ENCODE results near the gene NIPSNAP3A. TPM values are rescaled to one million over a fixed set of nuclear protein-coding genes. Genes with fewer than 3 reads are reported as not detected.

NIPSNAP3A gene
- total and polyA plus RNA-seq, 8 donors: 24.9 to 49.9 (median 45.4) TPM

DNA sequence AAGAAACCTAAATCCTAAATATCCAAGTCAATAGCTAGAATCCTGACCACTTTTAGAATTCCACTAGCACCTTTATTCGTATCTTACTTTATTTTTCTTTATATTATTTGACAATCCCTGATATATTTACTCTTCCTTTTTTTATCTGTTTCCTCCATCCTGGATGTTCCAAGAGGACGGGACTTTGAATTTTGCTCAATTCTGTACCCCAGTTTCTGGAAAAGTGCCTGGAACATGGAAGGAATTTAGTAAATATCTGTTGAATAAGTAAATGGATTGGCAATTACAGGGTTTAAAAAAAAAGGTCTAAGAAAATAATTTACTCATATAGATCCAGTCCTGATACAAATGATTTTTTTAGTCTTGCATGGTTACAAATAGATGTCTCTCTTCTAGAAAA lies 1.2 kb upstream of the NIPSNAP3A start:
- H3K9me3 ChIP-seq: no peaks in the 10 kb centered on the region
- peaks cover 5 to 24% of the 10 kb centered on the region in 2 donors for H3K4me1 ChIP-seq
- no peak for ATAC-seq
- intact Hi-C loops (cut with DNase I): no loop called here
- no peak for DNase-seq
- peaks cover 0 to under 1% of the 10 kb centered on the region in 2 donors for H3K36me3 ChIP-seq
- H3K4me3 ChIP-seq: no peak overlapping the region
- no peak overlapping the region for H3K27ac ChIP-seq
- TF ChIP-seq, protein P1, sequence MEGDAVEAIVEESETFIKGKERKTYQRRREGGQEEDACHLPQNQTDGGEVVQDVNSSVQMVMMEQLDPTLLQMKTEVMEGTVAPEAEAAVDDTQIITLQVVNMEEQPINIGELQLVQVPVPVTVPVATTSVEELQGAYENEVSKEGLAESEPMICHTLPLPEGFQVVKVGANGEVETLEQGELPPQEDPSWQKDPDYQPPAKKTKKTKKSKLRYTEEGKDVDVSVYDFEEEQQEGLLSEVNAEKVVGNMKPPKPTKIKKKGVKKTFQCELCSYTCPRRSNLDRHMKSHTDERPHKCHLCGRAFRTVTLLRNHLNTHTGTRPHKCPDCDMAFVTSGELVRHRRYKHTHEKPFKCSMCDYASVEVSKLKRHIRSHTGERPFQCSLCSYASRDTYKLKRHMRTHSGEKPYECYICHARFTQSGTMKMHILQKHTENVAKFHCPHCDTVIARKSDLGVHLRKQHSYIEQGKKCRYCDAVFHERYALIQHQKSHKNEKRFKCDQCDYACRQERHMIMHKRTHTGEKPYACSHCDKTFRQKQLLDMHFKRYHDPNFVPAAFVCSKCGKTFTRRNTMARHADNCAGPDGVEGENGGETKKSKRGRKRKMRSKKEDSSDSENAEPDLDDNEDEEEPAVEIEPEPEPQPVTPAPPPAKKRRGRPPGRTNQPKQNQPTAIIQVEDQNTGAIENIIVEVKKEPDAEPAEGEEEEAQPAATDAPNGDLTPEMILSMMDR (IDR thresholded peaks at IDR 0.05): no peak
- H3K27me3 ChIP-seq: no peaks in the 10 kb centered on the region

- H3K27ac ChIP-seq: peak overlapping the region in 1 of 2 donors; percentile 94
- TF ChIP-seq, protein P1 (IDR thresholded peaks at IDR 0.05): no peak
- H3K9me3 ChIP-seq: no peaks in the 10 kb centered on the region
- no peaks in the 10 kb centered on the region for H3K27me3 ChIP-seq
- H3K4me1 ChIP-seq: peaks cover 5 to 24% of the 10 kb centered on the region in 2 donors
- DNase-seq (peak in 1 of 4 donors; percentile 14), ATAC-seq (no peak)
- intact Hi-C loops (cut with DNase I): no loop called here
- H3K4me3 ChIP-seq: peak overlapping the region; percentile 66 to 88
- peaks cover 0 to 6% of the 10 kb centered on the region in 2 donors for H3K36me3 ChIP-seq
Measured at GRCh38 chr9:104746798-104747197, 685 bp upstream of the NIPSNAP3A start.

- intact Hi-C loops (cut with DNase I): no loop called here
Measured at GRCh38 chr9:104747245-104747564, 278 bp upstream of the NIPSNAP3A start.

DNA sequence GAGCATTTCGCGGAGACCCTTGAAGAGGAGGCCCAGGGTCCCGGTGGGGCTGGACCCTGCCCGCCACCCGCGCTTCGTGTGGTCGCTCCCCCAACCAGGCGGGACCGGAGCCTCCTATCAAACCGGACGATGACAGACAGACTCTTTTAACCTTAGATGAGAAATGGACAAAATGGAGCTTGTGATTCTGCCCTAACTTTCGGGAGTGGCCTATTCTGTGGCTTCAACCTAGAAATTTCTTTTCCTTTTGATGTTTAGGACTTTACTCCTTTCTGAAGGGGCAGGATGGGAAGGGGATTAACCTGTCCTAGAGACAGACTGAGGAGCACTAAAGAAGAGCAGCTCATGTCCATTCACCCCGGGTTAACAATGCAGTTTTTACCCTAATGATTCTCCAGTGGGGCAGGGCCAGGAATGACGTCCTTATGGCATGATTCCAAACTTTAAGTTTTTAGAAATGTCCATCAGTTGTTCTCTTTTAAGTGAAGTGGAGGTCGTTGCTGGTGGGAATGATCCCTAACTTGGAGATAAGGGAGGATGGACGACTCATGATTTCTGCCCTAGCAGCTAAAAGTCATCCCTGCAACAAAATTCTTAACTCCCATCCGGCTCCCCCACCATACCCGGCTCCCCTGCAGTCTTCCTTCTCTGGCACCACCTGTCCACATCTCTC lies 1.0 kb downstream of the NIPSNAP3A start:
- intact Hi-C loops (cut with DNase I): no loop called here
- peak in 2 of 4 donors; percentile 43 to 68 for DNase-seq
- Histone ChIP-seq H3K4me3 (peak overlapping the region; percentile 66 to 88), H3K27ac (peak overlapping the region; percentile 88 to 94), H3K27me3 (no peaks in the 10 kb centered on the region), H3K4me1 (peaks cover 5 to 24% of the 10 kb centered on the region in 2 donors), H3K9me3 (no peaks in the 10 kb centered on the region), H3K36me3 (peaks cover 0 to 15% of the 10 kb centered on the region in 2 donors)
- TF ChIP-seq, protein P1 (IDR thresholded peaks at IDR 0.05): no peak
- ATAC-seq: peak; percentile 4

More at GRCh38 chr9:104747245-104747564, 278 bp upstream of the NIPSNAP3A start:
- Histone ChIP-seq H3K27ac (peak overlapping the region; percentile 88 to 94), H3K9me3 (no peaks in the 10 kb centered on the region), H3K36me3 (peaks cover 0 to 7% of the 10 kb centered on the region in 2 donors), H3K4me1 (peaks cover 5 to 24% of the 10 kb centered on the region in 2 donors), H3K27me3 (no peaks in the 10 kb centered on the region), H3K4me3 (peak overlapping the region; percentile 66 to 88)
- ATAC-seq: peak; percentile 52
- no peak for DNase-seq
- TF ChIP-seq, protein P1 (IDR thresholded peaks at IDR 0.05): no peak

- Histone ChIP-seq H3K9me3 (no peaks in the 10 kb centered on the region), H3K27ac (no peak overlapping the region), H3K36me3 (peaks cover 0 to 31% of the 10 kb centered on the region in 2 donors), H3K4me3 (no peak overlapping the region), H3K4me1 (peaks cover 5 to 24% of the 10 kb centered on the region in 2 donors), H3K27me3 (no peaks in the 10 kb centered on the region)
- intact Hi-C loops (cut with DNase I): no loop called here
- DNase-seq (no peak), ATAC-seq (no peak)
- TF ChIP-seq, protein P1 (IDR thresholded peaks at IDR 0.05): no peak
Measured at GRCh38 chr9:104750185-104750767, 2.8 kb downstream of the NIPSNAP3A start.
